GM21619 (cell line): ENCODE results near the gene FERMT1.
"Not testable (repeated sequence)": the region's sequence is repeated elsewhere in the genome, so short reads cannot be mapped to it uniquely, and the experiment has no call there.

Experiments
- ATAC-seq: cut with Tn5 transposase; IDR thresholded peaks from one replicate; pipeline ENCODE4 v1.9.1; 2021; ENCODE audit not compliant: unreplicated experiment

FERMT1 gene

GRCh38 chr20:6070829-6071695, 51.8 kb downstream of the FERMT1 start:
- ATAC-seq, result no peak

GRCh38 chr20:6069669-6070068, 53.2 kb downstream of the FERMT1 start:
- ATAC-seq, result no peak

DNA sequence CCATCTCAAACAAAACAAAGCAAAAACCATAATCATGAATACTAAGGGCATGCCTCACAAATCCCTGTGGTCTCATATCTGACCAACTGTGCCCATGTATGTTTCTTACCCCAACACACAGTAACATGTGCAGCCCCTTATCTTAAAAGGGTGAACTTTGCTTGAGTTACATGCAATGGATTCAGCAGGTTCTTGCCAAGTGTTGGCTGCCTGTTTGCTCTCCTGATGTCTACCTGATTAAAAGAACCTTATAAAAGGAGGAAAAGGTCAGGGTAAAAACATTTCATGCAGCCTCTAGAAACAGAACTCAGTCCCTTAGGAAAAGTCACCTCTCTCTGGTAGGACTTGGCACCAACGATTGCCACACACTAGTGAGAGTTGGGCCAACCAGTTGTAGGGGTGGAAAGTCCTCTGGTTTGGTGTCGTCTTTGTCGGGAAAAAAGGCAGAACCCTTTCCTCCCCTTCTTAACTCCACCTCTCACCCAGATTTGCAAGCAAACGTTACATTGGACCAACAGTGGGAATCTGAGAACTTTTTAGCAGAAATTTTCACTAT, 55.0 kb downstream of the FERMT1 start:
- no peak for ATAC-seq

DNA sequence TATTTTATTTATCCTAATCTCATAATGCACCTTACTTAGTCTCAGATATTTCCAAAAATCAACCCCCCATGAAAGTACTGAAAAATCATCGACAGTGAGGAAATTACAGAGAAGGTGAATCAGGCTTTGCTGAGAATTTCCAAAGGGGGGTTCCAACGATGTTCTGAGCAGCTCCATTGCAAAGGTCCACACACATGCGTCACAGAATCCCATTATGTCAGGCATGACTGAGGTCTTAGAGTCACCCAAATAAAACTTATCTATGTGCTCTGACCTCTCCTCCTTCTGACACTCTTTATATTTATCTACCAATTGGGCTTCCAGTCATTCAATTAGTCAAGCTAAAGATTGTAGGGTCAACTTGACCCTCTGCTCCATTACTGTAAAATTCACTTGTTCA, 56.2 kb downstream of the FERMT1 start:
- ATAC-seq, result no peak

- no peak for ATAC-seq
Observed at GRCh38 chr20:6061544-6061943, 61.3 kb downstream of the FERMT1 start.

- no peak for ATAC-seq
Observed at GRCh38 chr20:6060213-6060612, 62.6 kb downstream of the FERMT1 start.

DNA sequence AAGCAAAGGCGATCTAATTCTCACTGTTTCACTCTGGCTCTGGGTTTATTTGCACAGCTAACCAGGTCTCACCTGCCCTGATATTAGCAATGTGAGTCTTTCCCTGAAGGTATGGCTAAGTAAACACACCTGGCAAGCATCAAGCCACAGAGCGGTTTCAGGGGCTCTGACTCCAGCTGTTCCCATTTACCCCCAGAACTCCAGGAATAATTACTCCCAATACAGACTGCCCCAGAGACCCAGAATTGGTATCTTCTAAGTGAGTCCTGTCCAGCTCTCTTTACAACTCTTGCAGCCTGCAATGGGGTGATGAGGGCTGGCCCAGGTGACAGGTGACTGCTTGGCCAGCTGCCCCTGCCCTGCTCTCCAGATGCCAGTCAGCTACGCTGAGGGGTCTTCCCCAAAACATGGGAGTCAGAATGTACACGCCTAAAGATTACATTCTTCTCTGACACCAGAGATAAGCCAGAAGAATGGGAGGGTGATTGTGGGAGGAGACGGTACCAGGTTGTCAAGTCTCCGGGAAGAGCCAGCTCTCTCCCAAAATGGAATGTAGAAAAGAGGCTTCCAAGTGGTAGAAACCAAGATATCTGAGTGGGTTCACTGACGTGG, 64.0 kb downstream of the FERMT1 start:
- ATAC-seq, result no peak

- no peak for ATAC-seq
Observed at GRCh38 chr20:6057691-6058090, 65.1 kb downstream of the FERMT1 start.

DNA sequence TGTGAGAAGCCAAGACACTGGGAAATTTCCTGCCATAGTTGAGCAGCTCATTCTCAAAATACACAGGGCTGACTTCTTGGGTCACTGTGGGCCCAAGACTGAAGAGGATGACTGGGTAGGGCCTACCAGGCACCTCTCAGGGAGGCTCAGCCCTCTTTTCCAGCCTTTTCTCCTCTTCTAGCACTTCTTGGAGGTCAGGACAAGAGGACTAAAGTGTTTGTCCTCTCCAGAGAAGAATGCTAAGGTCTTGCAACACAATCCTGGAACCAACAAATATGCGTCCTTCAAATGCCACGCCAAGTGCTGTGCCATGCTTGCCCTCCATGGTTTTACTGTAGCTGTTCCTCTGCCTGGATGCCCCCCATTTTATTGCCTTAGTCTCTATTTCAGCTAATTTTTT, 65.7 kb downstream of the FERMT1 start:
- ATAC-seq, result no peak

- no peak for ATAC-seq
Observed at GRCh38 chr20:6055981-6056569, 66.8 kb downstream of the FERMT1 start.

GRCh38 chr20:6055161-6055783, 67.6 kb downstream of the FERMT1 start:
- no peak for ATAC-seq

- not testable (repeated sequence) for ATAC-seq
Observed at GRCh38 chr20:6054689-6055051, 68.2 kb downstream of the FERMT1 start.

DNA sequence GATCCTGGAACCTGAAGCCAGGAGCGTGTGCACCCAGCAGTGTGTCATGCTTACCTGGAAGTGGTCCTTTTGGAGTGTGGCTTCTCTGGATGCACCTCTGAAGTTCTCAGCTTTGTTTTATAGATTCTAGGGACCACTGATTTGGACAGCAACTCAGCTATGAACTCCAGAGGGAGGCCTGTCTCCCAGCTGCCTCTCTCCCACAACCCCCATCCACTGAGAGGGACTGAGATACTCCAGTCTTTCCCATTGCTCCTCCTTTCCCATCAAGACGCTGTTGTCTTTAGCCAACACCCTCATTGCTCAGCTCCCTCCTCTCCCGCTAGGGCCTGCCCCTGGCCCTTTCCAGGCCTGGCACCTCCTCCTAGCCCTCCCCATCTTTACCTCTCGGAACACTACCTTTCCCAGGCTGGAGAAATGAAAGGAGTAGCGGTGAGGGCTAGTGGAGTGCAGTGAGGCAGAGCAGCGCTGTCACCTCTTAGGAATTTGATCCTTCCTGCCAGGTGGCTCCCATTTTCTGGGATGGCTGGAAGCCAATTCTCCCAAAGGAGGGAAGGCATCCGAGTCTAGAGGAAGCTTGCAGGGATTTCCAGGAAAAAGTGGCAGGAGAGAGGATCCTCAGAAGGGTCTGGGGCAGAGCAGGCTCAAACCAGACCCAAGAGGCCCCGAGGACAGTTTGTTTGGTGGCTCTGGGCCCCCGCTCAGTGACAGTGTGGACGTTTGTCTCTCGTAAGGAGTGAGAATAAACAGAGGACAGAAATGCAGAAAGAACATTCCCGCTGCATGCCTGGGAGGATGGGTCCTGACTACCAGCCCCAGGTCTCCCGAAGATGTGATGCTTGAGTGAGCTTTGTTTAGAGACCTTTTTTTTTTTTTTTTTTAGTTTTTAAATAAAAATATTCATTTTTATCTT, 68.8 kb downstream of the FERMT1 start, which contains the start of gene LRRN4:
LRRN4 (minus strand) TSS at position 285 of the 913 bp plus-strand sequence. CDS start 1,261 bp downstream, outside the sequence.
- no peak for ATAC-seq

DNA sequence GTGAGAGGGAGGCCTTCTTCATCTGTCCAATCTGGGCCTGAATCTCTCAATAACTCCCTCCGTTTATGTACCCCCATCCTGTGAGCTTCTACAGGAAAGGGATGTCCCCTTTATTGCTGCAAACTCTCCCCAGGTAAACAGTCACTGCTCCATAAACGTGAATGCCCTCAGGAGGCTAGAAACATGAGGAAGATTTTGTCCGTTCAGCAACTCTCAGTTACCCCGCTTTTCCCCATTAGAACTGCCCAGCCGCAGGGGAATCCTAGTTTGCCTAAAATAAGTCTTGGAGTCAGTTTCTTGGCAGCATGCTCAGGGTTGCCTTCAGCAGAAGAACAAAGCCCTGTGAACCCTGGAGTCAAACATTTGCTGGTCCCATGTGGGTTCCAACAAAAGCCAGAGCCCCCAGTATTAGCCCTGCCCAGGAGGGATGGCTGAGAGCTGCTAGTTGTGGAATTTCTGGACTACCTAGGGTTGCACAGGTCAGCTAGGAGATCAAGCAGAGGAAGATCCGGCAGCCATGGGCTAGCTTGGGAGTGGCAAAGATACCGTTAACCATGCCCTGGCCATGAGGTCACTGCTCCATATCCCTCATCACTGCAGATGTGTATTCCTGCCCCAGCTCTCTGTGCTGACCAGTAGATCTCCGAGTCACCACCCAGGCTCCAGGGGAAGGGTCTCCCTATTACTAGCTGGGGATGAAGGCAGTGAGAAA, 69.6 kb downstream of the FERMT1 start:
- no peak for ATAC-seq

DNA sequence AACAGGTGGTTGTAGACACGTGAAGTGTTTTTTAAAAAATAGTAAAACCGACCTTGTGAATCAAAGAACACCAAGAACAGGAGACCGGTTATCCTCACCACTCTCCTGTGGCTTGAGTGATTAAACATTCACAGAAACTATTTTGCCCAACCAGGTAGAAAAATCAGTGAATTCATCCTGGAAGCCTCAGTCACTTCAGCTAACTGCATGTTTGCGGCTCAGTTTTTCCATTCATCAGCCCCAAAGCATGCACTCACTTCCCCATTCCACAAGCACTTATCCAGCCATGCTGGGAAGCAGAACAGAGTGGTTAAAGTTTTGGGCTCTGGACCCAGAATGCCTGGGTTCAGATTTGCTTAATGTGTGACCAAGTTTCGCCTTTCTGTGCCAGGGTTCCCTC, 71.3 kb downstream of the FERMT1 start:
- no peak for ATAC-seq

DNA sequence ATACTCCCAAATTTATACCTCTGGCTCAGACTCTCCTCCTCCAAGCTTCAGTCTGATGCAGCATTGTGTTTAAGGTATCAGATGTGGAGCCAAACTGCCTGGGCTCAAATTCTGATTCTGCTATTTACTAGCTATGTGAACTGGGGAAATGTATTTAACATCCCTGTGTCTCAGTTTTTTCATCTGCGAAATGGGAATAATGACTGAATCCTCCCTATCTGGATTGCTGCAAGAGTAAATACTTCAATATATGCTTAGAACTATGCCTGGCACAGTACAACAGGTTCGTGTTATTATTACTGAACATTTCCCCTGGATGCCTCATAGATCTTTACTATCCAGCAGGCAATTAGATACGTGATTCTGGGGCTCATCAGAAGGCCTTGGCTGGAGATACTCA, 74.4 kb downstream of the FERMT1 start:
- no peak for ATAC-seq

DNA sequence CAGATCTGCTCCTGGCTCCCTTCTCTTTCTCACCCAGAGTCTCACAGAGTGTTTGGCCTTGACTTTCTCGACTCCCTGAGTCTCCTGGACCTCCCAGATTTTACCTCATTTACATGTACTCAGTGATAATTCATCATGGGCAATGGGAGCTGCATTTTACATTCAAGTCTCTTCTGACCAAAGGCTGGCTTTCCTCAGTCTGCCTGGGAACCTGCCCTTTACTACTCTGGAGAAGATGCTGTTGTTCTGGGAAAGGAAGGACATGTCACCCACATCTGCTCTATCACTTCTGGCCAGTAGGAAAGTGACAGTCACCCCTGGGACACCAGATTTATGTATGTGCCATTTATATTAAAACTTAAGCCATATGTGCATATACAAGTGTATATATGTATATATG, 76.4 kb downstream of the FERMT1 start:
- no peak for ATAC-seq

- no peak for ATAC-seq
Observed at GRCh38 chr20:6045566-6045965, 77.3 kb downstream of the FERMT1 start.

- ATAC-seq, result no peak
Observed at GRCh38 chr20:6044115-6044514, 78.7 kb downstream of the FERMT1 start.

- ATAC-seq, result no peak
Observed at GRCh38 chr20:6041808-6042265, 81.0 kb downstream of the FERMT1 start.
